Measurements from ENCODE around the gene CFAP69.

Gene CFAP69

GRCh38 chr7:90216771-90217170, 28.2 kb upstream of the CFAP69 start:
- no peak overlapping the region for H3K27ac ChIP-seq (ENCODE audit: low read depth, low read length)
- H3K36me3 ChIP-seq (ENCODE audit: control insufficient read depth, insufficient read depth, low read length), result no peaks in the 10 kb centered on the region
- no peak for DNase-seq
- no peak overlapping the region for H3K18ac ChIP-seq (ENCODE audit: low read length)
- peaks cover 6% of the 10 kb centered on the region for H3K79me2 ChIP-seq (ENCODE audit: control insufficient read depth, insufficient read depth, low read length)
- H2BK120ac ChIP-seq (ENCODE audit: low read depth, low read length), result no peak overlapping the region
- H2BK15ac ChIP-seq (replicated peaks; ENCODE audit: low read depth), result no peak overlapping the region
- H3K4me3 ChIP-seq (ENCODE audit: low read length), result no peak overlapping the region
- no peaks in the 10 kb centered on the region for H3K27me3 ChIP-seq (ENCODE audit: insufficient read depth, low read length, poor library complexity)
- no peak overlapping the region for H2AK5ac ChIP-seq (ENCODE audit: low read length)
- no peak overlapping the region for H3K56ac ChIP-seq (ENCODE audit: low read length)
- H2BK5ac ChIP-seq (ENCODE audit: low read length), result no peak overlapping the region
- H3K4me2 ChIP-seq (ENCODE audit: low read length), result no peak overlapping the region
- no peak overlapping the region for H3K23ac ChIP-seq (ENCODE audit: low read length)
- no peak overlapping the region for H3K9ac ChIP-seq (ENCODE audit: low read length)
- H3K4me1 ChIP-seq (ENCODE audit: control insufficient read depth, low read depth, low read length), result peaks cover 2% of the 10 kb centered on the region
- H4K5ac ChIP-seq (ENCODE audit: low read length), result no peak overlapping the region
- peaks cover 5% of the 10 kb centered on the region for H3K79me1 ChIP-seq (ENCODE audit: low read length)
- WGBS (ENCODE audit: extremely low coverage, insufficient coverage, low lambda C conversion rate), result no CpG with 5 or more reads among the region's 2 CpGs
- H3K4ac ChIP-seq (ENCODE audit: low read depth, low read length), result peak overlapping the region; percentile 37
- H4K8ac ChIP-seq (ENCODE audit: low read depth, low read length), result no peak overlapping the region

GRCh38 chr7:90222390-90222789, 22.6 kb upstream of the CFAP69 start:
- Histone ChIP-seq H3K4ac (ENCODE audit: low read depth, low read length) (no peak overlapping the region), H2BK15ac (replicated peaks; ENCODE audit: low read depth) (no peak overlapping the region), H3K4me2 (ENCODE audit: low read length) (no peak overlapping the region), H3K36me3 (ENCODE audit: control insufficient read depth, insufficient read depth, low read length) (no peaks in the 10 kb centered on the region), H3K79me2 (ENCODE audit: control insufficient read depth, insufficient read depth, low read length) (peaks cover 4% of the 10 kb centered on the region), H3K27me3 (ENCODE audit: insufficient read depth, low read length, poor library complexity) (no peaks in the 10 kb centered on the region), H2AK5ac (ENCODE audit: low read length) (no peak overlapping the region), H2BK5ac (ENCODE audit: low read length) (no peak overlapping the region), H3K9ac (ENCODE audit: low read length) (no peak overlapping the region), H4K8ac (ENCODE audit: low read depth, low read length) (no peak overlapping the region), H3K4me3 (ENCODE audit: low read length) (no peak overlapping the region), H3K4me1 (ENCODE audit: control insufficient read depth, low read depth, low read length) (no peaks in the 10 kb centered on the region), H3K79me1 (ENCODE audit: low read length) (peaks cover 5% of the 10 kb centered on the region), H3K56ac (ENCODE audit: low read length) (no peak overlapping the region), H3K27ac (ENCODE audit: low read depth, low read length) (no peak overlapping the region), H3K18ac (ENCODE audit: low read length) (no peak overlapping the region), H2BK120ac (ENCODE audit: low read depth, low read length) (no peak overlapping the region), H4K5ac (ENCODE audit: low read length) (no peak overlapping the region), H3K23ac (ENCODE audit: low read length) (no peak overlapping the region)
- DNase-seq, result no peak

- Histone ChIP-seq H2BK15ac (replicated peaks; ENCODE audit: low read depth) (no peak overlapping the region), H3K36me3 (ENCODE audit: control insufficient read depth, insufficient read depth, low read length) (no peaks in the 10 kb centered on the region), H3K4ac (ENCODE audit: low read depth, low read length) (no peak overlapping the region), H3K4me1 (ENCODE audit: control insufficient read depth, low read depth, low read length) (no peaks in the 10 kb centered on the region), H3K18ac (ENCODE audit: low read length) (no peak overlapping the region), H3K27ac (ENCODE audit: low read depth, low read length) (no peak overlapping the region), H3K27me3 (ENCODE audit: insufficient read depth, low read length, poor library complexity) (no peaks in the 10 kb centered on the region), H3K4me3 (ENCODE audit: low read length) (no peak overlapping the region), H3K79me1 (ENCODE audit: low read length) (peaks cover 5% of the 10 kb centered on the region), H2BK5ac (ENCODE audit: low read length) (no peak overlapping the region), H3K9ac (ENCODE audit: low read length) (no peak overlapping the region), H4K8ac (ENCODE audit: low read depth, low read length) (no peak overlapping the region), H3K56ac (ENCODE audit: low read length) (no peak overlapping the region), H4K5ac (ENCODE audit: low read length) (no peak overlapping the region), H3K23ac (ENCODE audit: low read length) (no peak overlapping the region), H3K79me2 (ENCODE audit: control insufficient read depth, insufficient read depth, low read length) (peaks cover 4% of the 10 kb centered on the region), H3K4me2 (ENCODE audit: low read length) (no peak overlapping the region), H2AK5ac (ENCODE audit: low read length) (no peak overlapping the region), H2BK120ac (ENCODE audit: low read depth, low read length) (no peak overlapping the region)
- no peak for DNase-seq
- no CpG with 5 or more reads among the region's 5 CpGs for WGBS (ENCODE audit: extremely low coverage, insufficient coverage, low lambda C conversion rate)
Observed at GRCh38 chr7:90222811-90223725, 21.9 kb upstream of the CFAP69 start.

GRCh38 chr7:90224195-90224594, 20.8 kb upstream of the CFAP69 start:
- no peak overlapping the region for H2AK5ac ChIP-seq (ENCODE audit: low read length)
- no peak overlapping the region for H2BK120ac ChIP-seq (ENCODE audit: low read depth, low read length)
- H3K9ac ChIP-seq (ENCODE audit: low read length), result no peak overlapping the region
- H3K4ac ChIP-seq (ENCODE audit: low read depth, low read length), result no peak overlapping the region
- H4K5ac ChIP-seq (ENCODE audit: low read length), result no peak overlapping the region
- H3K4me1 ChIP-seq (ENCODE audit: control insufficient read depth, low read depth, low read length), result no peaks in the 10 kb centered on the region
- H4K8ac ChIP-seq (ENCODE audit: low read depth, low read length), result no peak overlapping the region
- H3K56ac ChIP-seq (ENCODE audit: low read length), result peak overlapping the region; percentile 10
- H3K4me3 ChIP-seq (ENCODE audit: low read length), result no peak overlapping the region
- peak; percentile 85 for DNase-seq
- peaks cover 5% of the 10 kb centered on the region for H3K79me1 ChIP-seq (ENCODE audit: low read length)
- H3K18ac ChIP-seq (ENCODE audit: low read length), result no peak overlapping the region
- H3K79me2 ChIP-seq (ENCODE audit: control insufficient read depth, insufficient read depth, low read length), result peaks cover 4% of the 10 kb centered on the region
- H2BK15ac ChIP-seq (replicated peaks; ENCODE audit: low read depth), result no peak overlapping the region
- no peak overlapping the region for H3K27ac ChIP-seq (ENCODE audit: low read depth, low read length)
- no peak overlapping the region for H3K4me2 ChIP-seq (ENCODE audit: low read length)
- WGBS (ENCODE audit: extremely low coverage, insufficient coverage, low lambda C conversion rate), result no CpG with 5 or more reads among the region's 3 CpGs
- H3K36me3 ChIP-seq (ENCODE audit: control insufficient read depth, insufficient read depth, low read length), result no peaks in the 10 kb centered on the region
- H2BK5ac ChIP-seq (ENCODE audit: low read length), result no peak overlapping the region
- H3K27me3 ChIP-seq (ENCODE audit: insufficient read depth, low read length, poor library complexity), result no peaks in the 10 kb centered on the region
- no peak overlapping the region for H3K23ac ChIP-seq (ENCODE audit: low read length)

GRCh38 chr7:90225181-90225580, 19.8 kb upstream of the CFAP69 start:
- Histone ChIP-seq H3K18ac (ENCODE audit: low read length) (no peak overlapping the region), H3K4ac (ENCODE audit: low read depth, low read length) (no peak overlapping the region), H2AK5ac (ENCODE audit: low read length) (no peak overlapping the region), H3K4me2 (ENCODE audit: low read length) (no peak overlapping the region), H3K23ac (ENCODE audit: low read length) (no peak overlapping the region), H4K5ac (ENCODE audit: low read length) (no peak overlapping the region), H3K79me1 (ENCODE audit: low read length) (no peaks in the 10 kb centered on the region), H3K9ac (ENCODE audit: low read length) (no peak overlapping the region), H3K27ac (ENCODE audit: low read depth, low read length) (no peak overlapping the region), H3K27me3 (ENCODE audit: insufficient read depth, low read length, poor library complexity) (no peaks in the 10 kb centered on the region), H3K56ac (ENCODE audit: low read length) (no peak overlapping the region), H4K8ac (ENCODE audit: low read depth, low read length) (no peak overlapping the region), H3K4me3 (ENCODE audit: low read length) (no peak overlapping the region), H3K36me3 (ENCODE audit: control insufficient read depth, insufficient read depth, low read length) (no peaks in the 10 kb centered on the region), H2BK120ac (ENCODE audit: low read depth, low read length) (no peak overlapping the region), H3K4me1 (ENCODE audit: control insufficient read depth, low read depth, low read length) (no peaks in the 10 kb centered on the region), H2BK15ac (replicated peaks; ENCODE audit: low read depth) (no peak overlapping the region), H3K79me2 (ENCODE audit: control insufficient read depth, insufficient read depth, low read length) (no peaks in the 10 kb centered on the region), H2BK5ac (ENCODE audit: low read length) (no peak overlapping the region)
- DNase-seq, result no peak
- WGBS (ENCODE audit: extremely low coverage, insufficient coverage, low lambda C conversion rate), result no CpG with 5 or more reads among the region's 3 CpGs

GRCh38 chr7:90225601-90226000, 19.4 kb upstream of the CFAP69 start:
- no peaks in the 10 kb centered on the region for H3K4me1 ChIP-seq (ENCODE audit: control insufficient read depth, low read depth, low read length)
- H3K79me1 ChIP-seq (ENCODE audit: low read length), result no peaks in the 10 kb centered on the region
- WGBS (ENCODE audit: extremely low coverage, insufficient coverage, low lambda C conversion rate), result no CpG with 5 or more reads among the region's 1 CpG
- H4K5ac ChIP-seq (ENCODE audit: low read length), result no peak overlapping the region
- no peak overlapping the region for H4K8ac ChIP-seq (ENCODE audit: low read depth, low read length)
- no peak overlapping the region for H2AK5ac ChIP-seq (ENCODE audit: low read length)
- no peak overlapping the region for H3K4me3 ChIP-seq (ENCODE audit: low read length)
- H3K18ac ChIP-seq (ENCODE audit: low read length), result no peak overlapping the region
- H3K36me3 ChIP-seq (ENCODE audit: control insufficient read depth, insufficient read depth, low read length), result no peaks in the 10 kb centered on the region
- no peak overlapping the region for H3K23ac ChIP-seq (ENCODE audit: low read length)
- H2BK15ac ChIP-seq (replicated peaks; ENCODE audit: low read depth), result no peak overlapping the region
- H3K56ac ChIP-seq (ENCODE audit: low read length), result no peak overlapping the region
- no peaks in the 10 kb centered on the region for H3K79me2 ChIP-seq (ENCODE audit: control insufficient read depth, insufficient read depth, low read length)
- DNase-seq, result no peak
- H3K9ac ChIP-seq (ENCODE audit: low read length), result no peak overlapping the region
- no peak overlapping the region for H2BK120ac ChIP-seq (ENCODE audit: low read depth, low read length)
- H3K4ac ChIP-seq (ENCODE audit: low read depth, low read length), result no peak overlapping the region
- H2BK5ac ChIP-seq (ENCODE audit: low read length), result no peak overlapping the region
- no peak overlapping the region for H3K27ac ChIP-seq (ENCODE audit: low read depth, low read length)
- no peaks in the 10 kb centered on the region for H3K27me3 ChIP-seq (ENCODE audit: insufficient read depth, low read length, poor library complexity)
- H3K4me2 ChIP-seq (ENCODE audit: low read length), result no peak overlapping the region
